NCI-H345 (cell line): ENCODE results near the gene FAM163A.
A peak's percentile ranks its signal among the peaks of the same experiment; 100 is the strongest.
"Not testable (repeated sequence)": the region's sequence is repeated elsewhere in the genome, so short reads cannot be mapped to it uniquely, and the experiment has no call there.

Experiments
- DNase-seq: peaks from one replicate; lab custom pipeline; 2025; lab: John Stamatoyannopoulos, UW

The FAM163A gene

DNA sequence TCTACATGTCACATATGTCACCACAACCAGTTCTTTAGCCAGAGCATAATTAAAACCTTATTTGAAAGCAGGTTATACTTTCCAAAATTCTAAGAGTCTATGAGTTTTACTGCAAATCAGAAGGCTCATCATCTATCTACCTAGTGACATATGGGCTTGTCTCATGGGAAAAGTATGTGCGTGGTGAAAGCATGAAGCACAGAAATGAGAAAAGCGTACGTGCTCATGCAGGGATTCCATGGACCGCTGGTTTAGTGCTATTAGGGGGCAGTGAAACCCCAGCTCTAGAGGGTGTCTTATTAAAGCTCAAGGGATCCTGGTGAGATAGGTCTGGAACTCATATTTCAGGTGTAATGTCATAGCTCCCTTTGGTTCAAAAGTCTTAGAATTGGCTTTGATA lies 50.2 kb downstream of the FAM163A start:
- no peak for DNase-seq

- DNase-seq = no peak
Measured at GRCh38 chr1:179794146-179794545, 51.1 kb downstream of the FAM163A start.

GRCh38 chr1:179794669-179795068 lies 51.6 kb downstream of the FAM163A start:
- no peak for DNase-seq

GRCh38 chr1:179798213-179798863 lies 55.2 kb downstream of the FAM163A start:
- no peak for DNase-seq

DNA sequence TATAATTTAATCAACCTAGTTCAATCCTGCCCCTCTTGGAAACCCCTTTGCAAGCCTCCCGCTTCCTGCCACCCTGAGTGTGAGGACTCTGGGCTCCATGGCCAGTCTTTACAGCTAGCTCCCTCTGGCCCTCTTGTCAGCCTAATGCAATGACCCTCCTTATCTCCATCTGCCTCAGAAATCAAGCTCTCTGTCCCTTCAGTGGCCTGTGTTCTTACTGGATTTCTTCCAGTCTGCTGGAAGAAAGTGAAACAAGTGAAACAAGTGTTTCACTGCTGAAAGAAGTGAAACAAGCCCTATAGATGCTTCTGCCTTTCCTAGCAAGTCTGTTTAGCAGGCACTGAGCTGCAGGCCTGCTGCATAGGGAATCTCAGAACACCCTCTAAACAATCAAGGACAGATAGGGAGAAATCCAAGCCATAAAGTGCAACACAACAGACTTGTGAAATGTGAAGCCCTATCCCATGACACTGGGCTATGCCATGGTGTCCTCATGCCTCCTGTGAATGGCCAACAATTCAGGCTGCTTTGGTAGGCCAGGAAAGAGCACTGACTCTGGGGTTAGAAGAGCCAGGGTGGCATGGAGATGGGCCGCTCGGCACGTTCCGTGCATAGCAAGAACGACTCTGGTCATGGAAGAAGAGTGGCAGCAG lies 55.9 kb downstream of the FAM163A start:
- DNase-seq = no peak

DNA sequence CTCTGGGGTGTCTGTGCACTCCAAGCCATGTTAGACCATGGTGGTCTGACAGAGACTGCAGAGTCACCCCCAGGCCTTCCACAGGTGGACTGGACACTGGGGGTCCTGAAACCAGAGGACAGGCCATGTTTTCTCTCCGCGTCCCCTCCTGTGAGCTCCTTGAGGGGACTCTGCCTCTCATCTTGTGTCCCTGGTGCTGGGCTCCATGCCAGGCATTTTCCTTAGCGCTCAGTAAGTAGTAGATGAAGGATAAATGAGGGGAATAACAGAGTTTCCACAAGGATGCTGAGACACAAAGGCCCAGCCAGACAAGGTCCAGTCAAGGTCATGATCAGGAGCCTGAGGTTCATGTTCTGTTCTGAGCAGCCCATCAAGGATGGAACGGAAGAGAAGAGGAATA lies 57.4 kb downstream of the FAM163A start:
- DNase-seq = no peak

DNA sequence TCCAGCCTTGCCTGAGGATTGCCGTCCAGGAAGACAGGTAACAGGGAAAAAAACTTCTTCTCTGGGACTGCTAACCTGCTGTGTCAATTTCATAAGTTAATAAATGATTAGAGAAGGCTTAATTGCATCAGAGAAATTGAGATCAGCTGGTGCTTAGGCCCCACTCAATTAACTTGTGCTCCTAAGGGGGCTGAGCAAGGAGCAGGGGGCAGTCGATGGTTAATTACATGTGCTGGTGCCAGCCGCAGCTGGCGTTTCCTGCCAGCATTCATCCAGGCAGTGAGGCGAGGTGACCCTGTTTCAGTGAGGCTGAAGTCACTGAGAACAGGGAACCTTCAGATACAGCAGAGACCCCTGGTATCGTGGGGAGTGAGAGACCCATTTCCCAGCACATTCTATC lies 60.0 kb downstream of the FAM163A start:
- no peak for DNase-seq

DNA sequence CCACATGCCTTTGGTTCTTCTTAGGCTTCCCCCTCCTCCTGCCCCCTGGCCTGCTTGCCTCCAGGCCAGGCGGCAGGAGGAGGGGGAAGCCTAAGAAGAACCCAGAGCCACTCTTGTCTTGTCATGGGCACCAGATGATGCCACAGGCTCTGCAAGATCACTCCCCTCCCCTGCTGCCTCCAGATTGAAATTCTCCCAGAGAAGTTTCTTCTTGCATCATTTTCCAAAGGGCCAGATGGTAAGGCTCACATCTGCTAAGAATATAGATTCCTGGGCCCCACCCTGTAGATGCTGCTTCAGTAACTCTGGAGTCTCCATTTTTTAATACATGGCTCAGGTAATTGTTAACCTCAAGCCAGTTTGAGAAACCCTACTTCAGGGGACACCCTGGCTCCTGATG lies 60.8 kb downstream of the FAM163A start:
- no peak for DNase-seq

GRCh38 chr1:179804417-179804816 lies 61.3 kb downstream of the FAM163A start:
- DNase-seq = not testable (repeated sequence)

DNA sequence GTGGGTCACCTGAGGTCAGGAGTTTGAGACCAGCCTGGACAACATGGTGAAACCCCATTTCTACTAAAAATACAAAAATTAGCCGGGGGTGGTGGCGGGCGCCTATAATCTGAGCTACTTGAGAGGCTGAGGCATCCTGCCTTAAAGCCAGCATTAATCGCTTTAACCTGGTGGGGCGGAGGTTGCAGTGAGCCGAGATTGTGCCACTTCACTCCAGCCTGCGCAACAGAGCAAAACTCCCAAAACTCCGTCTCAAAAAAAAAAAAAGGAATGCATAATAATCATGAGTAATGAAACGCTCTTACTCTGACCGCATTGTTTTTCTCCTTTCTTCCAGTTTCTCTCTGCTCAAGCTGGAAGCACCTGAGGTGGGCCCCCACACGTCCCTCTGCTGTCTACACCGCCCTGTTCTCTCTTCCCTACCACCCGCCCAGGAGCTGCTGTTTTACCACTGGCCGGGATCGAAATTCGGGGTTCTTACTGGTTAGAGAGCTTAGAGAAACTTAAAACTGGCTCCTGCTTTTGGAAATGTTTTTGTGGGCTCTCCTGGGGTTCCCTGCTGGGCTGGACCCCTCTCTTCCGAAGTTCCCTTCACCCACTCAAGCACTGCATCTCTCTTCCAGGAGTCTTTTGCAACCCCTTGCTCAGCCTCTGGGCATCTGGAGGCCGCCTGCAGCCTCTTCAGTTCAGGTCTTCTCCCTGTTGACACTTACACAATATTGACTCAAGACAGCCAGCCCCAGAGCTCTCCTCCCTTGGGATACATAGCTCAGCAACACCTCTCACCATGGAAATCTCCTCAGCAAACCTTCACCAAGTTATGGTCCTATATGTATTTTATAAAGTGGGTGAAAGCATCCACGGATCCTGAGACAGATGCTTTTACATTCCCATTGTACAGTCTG lies 62.5 kb downstream of the FAM163A start:
- no peak for DNase-seq

DNA sequence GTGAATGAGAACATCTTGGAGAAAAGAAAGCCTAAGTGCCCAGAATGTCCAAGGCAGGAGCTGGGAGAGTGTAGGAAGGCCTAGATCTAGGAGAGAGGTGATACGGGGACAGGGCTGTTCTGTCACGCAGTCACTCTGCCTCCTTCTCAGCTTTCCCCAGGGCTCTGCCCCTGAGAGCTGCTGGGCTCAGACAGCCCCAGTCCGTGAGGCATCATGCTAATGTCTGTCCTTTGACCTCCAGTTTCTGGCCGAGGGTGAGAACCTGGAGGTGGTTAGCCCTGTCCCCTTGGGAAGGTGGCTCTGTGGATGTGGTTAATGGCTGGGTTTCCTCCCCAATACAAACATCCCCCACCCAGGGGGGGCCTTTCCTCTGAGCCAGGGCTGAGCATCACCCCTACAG lies 63.2 kb downstream of the FAM163A start:
- DNase-seq = no peak

- no peak for DNase-seq
Measured at GRCh38 chr1:179807291-179807690, 64.2 kb downstream of the FAM163A start.

GRCh38 chr1:179807691-179808485 lies 64.8 kb downstream of the FAM163A start:
- no peak for DNase-seq

GRCh38 chr1:179808503-179808902 lies 65.4 kb downstream of the FAM163A start:
- DNase-seq = no peak

GRCh38 chr1:179809506-179810366 lies 66.6 kb downstream of the FAM163A start:
- peak; percentile 76 for DNase-seq

DNA sequence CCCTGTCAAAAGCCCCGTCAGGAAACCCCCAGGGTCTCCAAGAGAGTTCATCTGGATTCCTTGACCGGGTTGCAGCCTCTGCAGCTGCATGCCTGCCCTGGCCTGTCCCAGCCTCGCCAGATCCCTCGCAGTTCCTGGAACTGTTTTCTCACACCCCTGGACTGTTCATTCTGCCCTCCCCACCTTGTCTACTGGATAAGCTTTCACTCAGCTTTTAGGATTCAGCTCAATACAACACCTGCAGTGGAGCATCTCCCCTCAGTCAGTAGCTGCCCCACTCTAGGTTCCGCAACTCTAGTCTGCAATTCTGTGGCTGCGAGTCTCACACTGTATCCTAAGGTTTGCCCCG lies 67.2 kb downstream of the FAM163A start:
- DNase-seq = no peak

DNA sequence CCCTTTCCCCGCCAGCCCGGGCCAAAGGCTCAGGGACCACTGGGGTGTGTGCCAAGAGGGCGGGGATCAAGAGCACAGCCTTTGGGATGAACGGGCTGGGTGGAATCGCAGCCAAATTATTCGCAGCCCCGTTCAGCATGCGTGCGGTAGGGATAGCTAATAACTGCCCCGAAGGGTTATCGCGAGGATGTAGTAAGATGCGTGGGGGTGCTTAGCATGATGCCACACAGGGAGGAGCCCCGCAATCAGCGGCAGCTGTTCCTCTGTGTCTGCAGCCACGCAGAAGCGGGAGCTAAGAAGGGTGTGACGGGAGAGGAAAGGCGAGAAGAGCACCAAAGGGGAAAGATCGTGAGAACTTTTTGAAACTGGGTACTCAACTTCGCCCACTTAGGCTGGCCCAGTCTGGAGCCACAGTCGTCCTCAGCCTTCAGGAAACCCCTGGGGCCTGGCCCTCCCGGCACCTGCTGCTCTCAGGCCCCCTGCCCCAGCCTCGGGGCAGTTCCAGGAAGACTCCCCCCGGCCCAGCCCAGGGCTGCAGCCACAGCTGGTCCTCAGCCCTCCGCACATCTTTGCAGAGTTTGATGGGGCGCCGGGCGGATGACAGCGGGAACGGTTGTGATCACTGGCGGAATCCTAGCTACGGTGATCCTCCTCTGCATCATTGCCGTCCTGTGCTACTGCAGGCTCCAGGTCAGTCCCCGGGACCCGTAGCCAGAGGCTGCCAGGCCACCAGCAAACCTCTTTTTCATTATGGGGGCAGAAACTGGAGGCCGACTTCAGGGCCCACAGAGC lies 69.6 kb downstream of the FAM163A start:
- DNase-seq = no peak

DNA sequence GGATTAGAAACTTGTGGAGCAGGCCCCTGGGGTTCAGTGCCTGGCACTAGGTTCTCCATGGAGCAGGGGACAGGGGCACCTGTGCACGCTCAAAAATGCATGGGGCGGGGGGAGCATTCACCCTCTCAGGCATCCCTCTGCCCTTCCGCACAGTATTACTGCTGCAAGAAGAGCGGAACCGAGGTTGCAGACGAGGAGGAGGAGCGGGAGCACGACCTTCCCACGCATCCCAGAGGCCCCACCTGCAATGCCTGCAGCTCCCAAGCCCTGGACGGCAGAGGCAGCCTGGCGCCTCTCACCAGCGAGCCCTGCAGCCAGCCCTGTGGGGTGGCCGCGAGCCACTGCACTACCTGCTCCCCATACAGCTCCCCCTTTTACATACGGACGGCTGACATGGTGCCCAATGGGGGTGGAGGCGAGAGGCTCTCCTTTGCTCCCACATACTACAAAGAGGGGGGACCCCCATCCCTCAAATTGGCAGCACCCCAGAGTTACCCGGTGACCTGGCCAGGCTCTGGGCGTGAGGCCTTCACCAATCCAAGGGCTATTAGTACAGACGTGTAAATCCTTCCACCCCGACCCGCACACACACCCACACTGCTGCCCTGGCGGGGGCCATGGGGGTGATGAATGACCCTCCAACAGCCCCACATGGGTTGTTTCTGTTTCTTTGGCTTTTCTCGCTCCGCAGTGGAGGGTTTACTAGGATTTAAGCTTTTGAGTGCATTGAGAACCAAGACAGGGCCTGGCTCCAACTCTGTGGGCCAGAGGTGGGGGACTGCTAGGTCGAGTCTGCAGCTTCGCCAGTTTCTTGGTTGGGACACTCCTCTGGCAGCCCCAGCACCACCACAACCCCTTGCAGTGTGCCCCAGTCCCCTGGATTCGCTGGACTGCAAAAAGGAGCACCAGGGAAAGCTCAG lies 70.8 kb downstream of the FAM163A start:
- no peak for DNase-seq

DNA sequence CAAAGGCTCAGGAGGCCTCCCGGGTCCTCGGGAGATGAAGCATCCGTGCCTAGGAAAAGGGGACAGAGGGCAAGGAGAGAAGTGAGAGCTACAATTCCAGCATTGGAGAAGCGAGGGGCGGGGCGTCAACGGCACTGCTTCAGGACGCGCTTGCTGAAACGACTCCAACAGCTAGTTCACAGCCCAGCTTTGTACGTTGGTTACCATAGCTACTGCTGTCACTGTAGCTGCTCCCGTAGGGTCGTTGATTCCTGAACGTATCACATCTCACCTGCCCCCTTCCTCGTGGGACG lies 71.4 kb downstream of the FAM163A start:
- no peak for DNase-seq

- DNase-seq = no peak
Measured at GRCh38 chr1:179815641-179816040, 72.5 kb downstream of the FAM163A start.
